Loucy (cell line): ENCODE measurements around the gene WLS.
A peak's percentile ranks its signal among the peaks of the same experiment; 100 is the strongest.
"Not testable (repeated sequence)": the region's sequence is repeated elsewhere in the genome, so short reads cannot be mapped to it uniquely, and the experiment has no call there.

Experiments
- H2AFZ ChIP-seq: fragments of 200-600 bp; sonication (generic); 2 replicates; pipeline ENCODE4 v1.6.0; 2016; ENCODE audit warnings: antibody characterized with exemption, mild to moderate bottlenecking, low read length, moderate library complexity
- H3F3A ChIP-seq: fragments of 200-600 bp; 2 replicates; pipeline ENCODE4 v1.6.0; 2016; ENCODE audit warnings: antibody characterized with exemption, low read depth, mild to moderate bottlenecking
- H3K27me3 ChIP-seq: fragments of 200-600 bp; sonication (generic); 2 replicates; pipeline ENCODE4 v1.6.1; 2014; ENCODE audit warnings: low read length, mild to moderate bottlenecking; ENCODE audit not compliant: insufficient read depth, poor library complexity, severe bottlenecking
- H3K36me3 ChIP-seq: fragments of 200-600 bp; sonication (generic); 2 replicates; pipeline ENCODE4 v1.6.1; 2016; ENCODE audit warnings: low read length; ENCODE audit not compliant: insufficient read depth
- H3K4me1 ChIP-seq: fragments of 200-600 bp; sonication (generic); 2 replicates; pipeline ENCODE4 v1.5.1; 2014; ENCODE audit warnings: low read length, mild to moderate bottlenecking; ENCODE audit not compliant: insufficient read depth, poor library complexity, severe bottlenecking
- H3K4me2 ChIP-seq: fragments of 200-600 bp; sonication (generic); 2 replicates; pipeline ENCODE4 v1.6.0; 2014; ENCODE audit warnings: antibody characterized with exemption, low read length, low read depth, mild to moderate bottlenecking; ENCODE audit not compliant: poor library complexity, severe bottlenecking
- H3K4me3 ChIP-seq: fragments of 200-600 bp; sonication (generic); 2 replicates; pipeline ENCODE4 v1.5.1; 2014; ENCODE audit warnings: low read length, mild to moderate bottlenecking, mixed read lengths; ENCODE audit not compliant: poor library complexity, severe bottlenecking
- H3K79me2 ChIP-seq: fragments of 200-600 bp; sonication (generic); 2 replicates; pipeline ENCODE4 v1.6.1; 2014; ENCODE audit warnings: low read length; ENCODE audit not compliant: insufficient read depth
- H3K9ac ChIP-seq: fragments of 200-600 bp; sonication (generic); 2 replicates; pipeline ENCODE4 v1.6.0; 2014; ENCODE audit warnings: mild to moderate bottlenecking, low read depth, low read length, moderate library complexity; ENCODE audit not compliant: poor library complexity, severe bottlenecking
- H3K9me2 ChIP-seq: fragments of 200-600 bp; sonication (generic); replicated peaks from 2 replicates; pipeline ENCODE4 v1.6.1; 2016; ENCODE audit warnings: low read depth, low read length, mixed read lengths
- H3K9me3 ChIP-seq: fragments of 200-600 bp; sonication (generic); 2 replicates; pipeline ENCODE4 v1.6.1; 2014; ENCODE audit warnings: mild to moderate bottlenecking, antibody characterized with exemption, low read length, low read depth; ENCODE audit not compliant: insufficient read depth
- H4K20me1 ChIP-seq: fragments of 200-600 bp; sonication (generic); 2 replicates; pipeline ENCODE4 v1.6.0; 2014; ENCODE audit warnings: antibody characterized with exemption, low read length, mild to moderate bottlenecking; ENCODE audit not compliant: insufficient read depth, poor library complexity, severe bottlenecking
- CTCF ChIP-seq: fragments of 200-600 bp; sonication (generic); conservative IDR thresholded peaks from 2 replicates; pipeline ENCODE4 v1.5.1; 2014; ENCODE audit warnings: mild to moderate bottlenecking, antibody characterized with exemption, low read length
- EZH2phosphoT487 ChIP-seq: fragments of 200-600 bp; IDR thresholded peaks from 2 replicates; pipeline ENCODE4 v1.6.1; 2018; ENCODE audit warnings: antibody characterized with exemption, mild to moderate bottlenecking, moderate library complexity, borderline replicate concordance

Gene WLS

DNA sequence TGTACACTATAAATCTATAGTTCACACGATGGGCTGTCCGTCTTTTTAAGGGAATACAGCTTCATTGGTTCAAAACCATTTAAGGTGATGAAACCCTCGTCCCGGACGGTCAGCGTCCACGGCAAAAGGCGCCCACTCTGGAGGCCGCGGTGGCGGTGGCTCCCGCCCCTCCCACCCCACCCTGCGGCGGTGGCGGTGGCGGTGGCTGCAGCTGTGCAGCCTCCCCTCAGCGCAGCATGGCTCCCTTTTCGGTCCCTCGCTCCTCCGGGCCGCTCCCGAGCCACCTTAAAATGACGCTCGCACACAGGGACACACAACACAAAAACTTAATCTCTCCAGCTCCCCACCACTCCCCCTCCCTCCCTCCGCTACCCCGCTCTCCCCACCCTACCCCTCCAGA lies 69.1 kb downstream of the WLS start:
- Histone ChIP-seq H3K27me3 (no peaks in the 10 kb centered on the region), H3F3A (no peaks in the 10 kb centered on the region), H4K20me1 (no peaks in the 10 kb centered on the region), H3K9me3 (no peaks in the 10 kb centered on the region), H3K4me1 (no peaks in the 10 kb centered on the region), H3K9ac (no peak overlapping the region), H3K9me2 (no peaks in the 10 kb centered on the region), H3K79me2 (no peaks in the 10 kb centered on the region), H3K36me3 (no peaks in the 10 kb centered on the region), H3K4me2 (no peak overlapping the region), H3K4me3 (no peak overlapping the region), H2AFZ (no peak overlapping the region)
- TF ChIP-seq EZH2phosphoT487 (no peak), CTCF (no peak)

GRCh38 chr1:68162761-68163160 lies 69.6 kb downstream of the WLS start:
- Histone ChIP-seq H2AFZ (no peak overlapping the region), H3K27me3 (no peaks in the 10 kb centered on the region), H3K79me2 (no peaks in the 10 kb centered on the region)

GRCh38 chr1:68161672-68162071 lies 70.7 kb downstream of the WLS start:
- H3K9ac ChIP-seq, H3K36me3 ChIP-seq, H3K9me2 ChIP-seq, H2AFZ ChIP-seq, H3K79me2 ChIP-seq, H3K4me2 ChIP-seq, H3K9me3 ChIP-seq, H3F3A ChIP-seq, H4K20me1 ChIP-seq, H3K27me3 ChIP-seq, H3K4me3 ChIP-seq, H3K4me1 ChIP-seq: not testable (repeated sequence)

More at GRCh38 chr1:68162761-68163160, 69.6 kb downstream of the WLS start:
- Histone ChIP-seq H3K4me1 (no peaks in the 10 kb centered on the region), H4K20me1 (no peaks in the 10 kb centered on the region), H3F3A (no peaks in the 10 kb centered on the region), H3K9me3 (no peaks in the 10 kb centered on the region), H3K9ac (no peak overlapping the region), H3K4me3 (no peak overlapping the region), H3K9me2 (no peaks in the 10 kb centered on the region), H3K4me2 (no peak overlapping the region), H3K36me3 (no peaks in the 10 kb centered on the region)
- TF ChIP-seq CTCF (peak; percentile 28; the same call in 1 of the 2 replicates), EZH2phosphoT487 (no peak)

- H4K20me1 ChIP-seq, H3K4me2 ChIP-seq, H3K4me1 ChIP-seq, H3K9ac ChIP-seq, H3K9me3 ChIP-seq, H3K9me2 ChIP-seq, H3K79me2 ChIP-seq, H3K27me3 ChIP-seq, H3K4me3 ChIP-seq, H2AFZ ChIP-seq, H3K36me3 ChIP-seq, H3F3A ChIP-seq: not testable (repeated sequence)
Measured at GRCh38 chr1:68160935-68161334, 71.4 kb downstream of the WLS start.
